GM03348 (cell line): ENCODE data around the gene FMO2.
"Not testable (repeated sequence)": the region's sequence is repeated elsewhere in the genome, so short reads cannot be mapped to it uniquely, and the experiment has no call there.

ENCODE experiments used
- DNase-seq: peaks from one replicate; pipeline ENCODE4 v3.0.0; 2012; ENCODE audit warnings: low spot score

Gene FMO2

GRCh38 chr1:171219346-171220080 lies 34.4 kb downstream of the FMO2 start:
- no peak for DNase-seq

- peak; percentile 72 for DNase-seq
Measured at GRCh38 chr1:171220081-171220420, 35.0 kb downstream of the FMO2 start.

- no peak for DNase-seq
Measured at GRCh38 chr1:171220581-171221054, 35.5 kb downstream of the FMO2 start.

- DNase-seq: no peak
Measured at GRCh38 chr1:171221665-171222591, 36.8 kb downstream of the FMO2 start.

- no peak for DNase-seq
Measured at GRCh38 chr1:171222936-171223335, 37.8 kb downstream of the FMO2 start.

GRCh38 chr1:171224257-171224656 lies 39.2 kb downstream of the FMO2 start:
- not testable (repeated sequence) for DNase-seq

- peak; percentile 69 for DNase-seq
Measured at GRCh38 chr1:171226747-171227370, 41.8 kb downstream of the FMO2 start.

GRCh38 chr1:171231326-171231725 lies 46.2 kb downstream of the FMO2 start:
- DNase-seq: no peak

GRCh38 chr1:171233183-171233582 lies 48.1 kb downstream of the FMO2 start:
- no peak for DNase-seq

GRCh38 chr1:171236231-171236630 lies 51.1 kb downstream of the FMO2 start:
- DNase-seq: not testable (repeated sequence)

- no peak for DNase-seq
Measured at GRCh38 chr1:171243878-171244277, 58.8 kb downstream of the FMO2 start.

GRCh38 chr1:171245458-171246064 lies 60.5 kb downstream of the FMO2 start:
- peak; percentile 53 for DNase-seq

- no peak for DNase-seq
Measured at GRCh38 chr1:171247501-171247900, 62.4 kb downstream of the FMO2 start.

GRCh38 chr1:171248302-171248701 lies 63.2 kb downstream of the FMO2 start, which contains the start of gene FMO1:
FMO1 (plus strand) TSS chr1:171248494; CDS start chr1:171258088, 9,594 bp downstream.
- DNase-seq: no peak

GRCh38 chr1:171248841-171249240 lies 63.7 kb downstream of the FMO2 start:
- no peak for DNase-seq

- no peak for DNase-seq
Measured at GRCh38 chr1:171250263-171250662, 65.2 kb downstream of the FMO2 start.

GRCh38 chr1:171251042-171251951 lies 66.2 kb downstream of the FMO2 start:
- peak; percentile 60 for DNase-seq

- DNase-seq: no peak
Measured at GRCh38 chr1:171251952-171252300, 66.8 kb downstream of the FMO2 start.

GRCh38 chr1:171252482-171252881 lies 67.4 kb downstream of the FMO2 start:
- DNase-seq: no peak

- DNase-seq: no peak
Measured at GRCh38 chr1:171254859-171255258, 69.8 kb downstream of the FMO2 start.
